SK-N-SH treated with all-trans-retinoic acid at 6 μM for 48 hours (cell line): Measurements from ENCODE around the gene UBLCP1.

ENCODE experiments used
- ATAC-seq: fragments of 200-7000 bp; cut with Tn5 transposase; 3 replicates; pipeline ENCODE4 v1.9.1; 2020; ENCODE audit warnings: mild to moderate bottlenecking, moderate library complexity
- ARNTL ChIP-seq: fragments of 450-650 bp; formaldehyde crosslinking; IDR thresholded peaks from 2 replicates; pipeline ENCODE4 v1.5.0; 2020; ENCODE audit warnings: low read depth, mild to moderate bottlenecking, moderate library complexity, borderline replicate concordance
- BACH2 ChIP-seq: fragments of 250-450 bp; sonication (Bioruptor Pico); IDR thresholded peaks from 2 replicates; pipeline ENCODE4 v1.9.0; 2021; ENCODE audit warnings: mild to moderate bottlenecking, borderline replicate concordance
- CREB5 ChIP-seq: fragments of 250-450 bp; sonication (Bioruptor Pico); IDR thresholded peaks from 2 replicates; pipeline ENCODE4 v1.5.1; 2020; ENCODE audit warnings: low read depth, mild to moderate bottlenecking, moderate library complexity
- CSDC2 ChIP-seq: fragments of 250-450 bp; sonication (Bioruptor Pico); IDR thresholded peaks from 2 replicates; pipeline ENCODE4 v1.5.0; 2020; ENCODE audit warnings: mild to moderate bottlenecking, moderate library complexity
- ESRRG ChIP-seq: fragments of 250-450 bp; sonication (Bioruptor Pico); IDR thresholded peaks from 2 replicates; pipeline ENCODE4 v1.6.1; 2021; ENCODE audit warnings: mild to moderate bottlenecking
- GLIS3 ChIP-seq: fragments of 250-450 bp; sonication (Bioruptor Pico); IDR thresholded peaks from 2 replicates; pipeline ENCODE4 v1.5.0; 2020; ENCODE audit warnings: mild to moderate bottlenecking, moderate library complexity
- ISL1 ChIP-seq: fragments of 250-450 bp; sonication (Bioruptor Pico); IDR thresholded peaks from 2 replicates; pipeline ENCODE4 v2.1.2; 2022; ENCODE audit warnings: mild to moderate bottlenecking, moderate library complexity
- OSR1 ChIP-seq: fragments of 250-450 bp; sonication (Bioruptor Pico); IDR thresholded peaks from 2 replicates; pipeline ENCODE4 v1.8.0; 2022; ENCODE audit warnings: moderate library complexity, mild to moderate bottlenecking, inconsistent platforms
- PATZ1 ChIP-seq: fragments of 250-450 bp; sonication (Bioruptor Pico); IDR thresholded peaks from 2 replicates; pipeline ENCODE4 v1.8.0; 2020; ENCODE audit warnings: mild to moderate bottlenecking, moderate library complexity, borderline replicate concordance
- PPARA ChIP-seq: fragments of 250-450 bp; sonication (Bioruptor Pico); IDR thresholded peaks from 2 replicates; pipeline ENCODE4 v1.5.0; 2020; ENCODE audit warnings: mild to moderate bottlenecking, borderline replicate concordance
- TCF4 ChIP-seq: fragments of 250-450 bp; sonication (Bioruptor Pico); IDR thresholded peaks from 2 replicates; pipeline ENCODE4 v1.8.0; 2021; ENCODE audit warnings: mild to moderate bottlenecking, moderate library complexity, borderline replicate concordance
- TOX ChIP-seq: fragments of 250-450 bp; sonication (Bioruptor Pico); IDR thresholded peaks from 2 replicates; pipeline ENCODE4 v1.8.0; 2021; ENCODE audit warnings: mild to moderate bottlenecking, moderate library complexity, borderline replicate concordance
- TSHZ2 ChIP-seq: fragments of 250-450 bp; sonication (Bioruptor Pico); IDR thresholded peaks from 2 replicates; pipeline ENCODE4 v1.5.0; 2020; ENCODE audit warnings: mild to moderate bottlenecking, moderate library complexity
- ZC3H10 ChIP-seq: fragments of 250-450 bp; sonication (Bioruptor Pico); IDR thresholded peaks from 2 replicates; pipeline ENCODE4 v1.5.1; 2021; ENCODE audit warnings: mild to moderate bottlenecking, moderate library complexity
- ZFP3 ChIP-seq: fragments of 250-450 bp; sonication (Bioruptor Pico); IDR thresholded peaks from 2 replicates; pipeline ENCODE4 v1.5.0; 2020; ENCODE audit warnings: mild to moderate bottlenecking, moderate library complexity
- ZFP30 ChIP-seq: fragments of 450-650 bp; formaldehyde crosslinking; IDR thresholded peaks from 2 replicates; pipeline ENCODE4 v1.5.0; 2022; ENCODE audit warnings: mild to moderate bottlenecking, moderate library complexity
- ZNF565 ChIP-seq: fragments of 450-650 bp; formaldehyde crosslinking; conservative IDR thresholded peaks from 2 replicates; pipeline ENCODE4 v1.5.0; 2020; ENCODE audit warnings: low read depth, mild to moderate bottlenecking, moderate library complexity
- ZNF70 ChIP-seq: fragments of 450-650 bp; formaldehyde crosslinking; IDR thresholded peaks from 2 replicates; pipeline ENCODE4 v1.5.0; 2020; ENCODE audit warnings: mild to moderate bottlenecking, moderate library complexity
- ZNF8 ChIP-seq: fragments of 450-650 bp; formaldehyde crosslinking; IDR thresholded peaks from 2 replicates; pipeline ENCODE4 v1.5.0; 2020; ENCODE audit warnings: mild to moderate bottlenecking, moderate library complexity
- TF ChIP-seq, protein P1 (sequence below): fragments of 250-450 bp; sonication (Bioruptor Pico); IDR thresholded peaks from 2 replicates; pipeline ENCODE4 v1.5.1; 2021; ENCODE audit warnings: mild to moderate bottlenecking, moderate library complexity
- TF ChIP-seq, protein P2 (sequence below): fragments of 250-450 bp; sonication (Bioruptor Pico); IDR thresholded peaks from 2 replicates; pipeline ENCODE4 v1.8.0; 2021; ENCODE audit warnings: low read depth, mild to moderate bottlenecking, moderate library complexity, borderline replicate concordance

Gene UBLCP1

DNA sequence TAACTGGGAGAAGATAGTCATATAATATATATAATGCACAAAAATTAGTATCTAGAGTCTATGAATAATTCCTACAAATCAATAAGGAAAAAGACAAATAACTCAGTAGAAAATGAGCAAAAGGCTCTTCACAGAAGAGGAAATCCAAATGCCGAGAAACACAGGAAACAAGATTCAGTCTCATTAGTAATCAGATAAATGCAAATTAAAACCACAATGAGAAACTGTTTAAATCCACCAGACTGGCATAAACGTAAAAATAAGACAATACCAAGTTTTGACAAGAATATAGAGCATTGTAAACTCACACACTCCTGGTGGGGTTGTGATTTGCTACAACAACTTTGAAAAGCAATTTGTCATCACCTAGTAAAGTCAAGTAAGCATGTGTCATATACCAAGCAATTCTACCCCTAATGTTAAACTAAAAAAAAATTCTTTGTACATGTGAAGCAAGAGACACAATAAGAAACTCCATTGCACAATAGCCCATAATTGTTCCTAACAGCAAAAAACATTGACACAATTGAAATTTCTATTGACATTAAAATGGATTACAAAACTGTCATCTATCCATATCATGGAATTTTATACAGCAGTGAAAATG, 21.0 kb upstream of the UBLCP1 start:
- ATAC-seq: no peak

GRCh38 chr5:159242656-159243055, 20.4 kb upstream of the UBLCP1 start:
- no peak for TF ChIP-seq ZC3H10
- TF ChIP-seq GLIS3 (CRISPR knock-in tag): no peak
- no peak for TF ChIP-seq ZNF8
- TF ChIP-seq, protein P1, sequence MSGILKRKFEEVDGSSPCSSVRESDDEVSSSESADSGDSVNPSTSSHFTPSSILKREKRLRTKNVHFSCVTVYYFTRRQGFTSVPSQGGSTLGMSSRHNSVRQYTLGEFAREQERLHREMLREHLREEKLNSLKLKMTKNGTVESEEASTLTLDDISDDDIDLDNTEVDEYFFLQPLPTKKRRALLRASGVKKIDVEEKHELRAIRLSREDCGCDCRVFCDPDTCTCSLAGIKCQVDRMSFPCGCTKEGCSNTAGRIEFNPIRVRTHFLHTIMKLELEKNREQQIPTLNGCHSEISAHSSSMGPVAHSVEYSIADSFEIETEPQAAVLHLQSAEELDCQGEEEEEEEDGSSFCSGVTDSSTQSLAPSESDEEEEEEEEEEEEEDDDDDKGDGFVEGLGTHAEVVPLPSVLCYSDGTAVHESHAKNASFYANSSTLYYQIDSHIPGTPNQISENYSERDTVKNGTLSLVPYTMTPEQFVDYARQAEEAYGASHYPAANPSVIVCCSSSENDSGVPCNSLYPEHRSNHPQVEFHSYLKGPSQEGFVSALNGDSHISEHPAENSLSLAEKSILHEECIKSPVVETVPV: no peak
- no peak for TF ChIP-seq TOX (CRISPR knock-in tag)
- TF ChIP-seq CSDC2 (CRISPR knock-in tag): no peak
- TF ChIP-seq ZFP3 (CRISPR knock-in tag): no peak
- TF ChIP-seq ESRRG (CRISPR knock-in tag): no peak
- no peak for TF ChIP-seq PATZ1
- TF ChIP-seq ISL1 (CRISPR knock-in tag): no peak
- no peak for ATAC-seq

More for the DNA sequence above, 21.0 kb upstream of the UBLCP1 start:
- TF ChIP-seq CREB5 (CRISPR knock-in tag) (no peak), BACH2 (no peak), ZNF8 (no peak), PPARA (CRISPR knock-in tag) (no peak), OSR1 (CRISPR knock-in tag) (no peak), ISL1 (CRISPR knock-in tag) (no peak), ZNF70 (CRISPR knock-in tag) (no peak), GLIS3 (CRISPR knock-in tag) (no peak), PATZ1 (no peak), TOX (CRISPR knock-in tag) (no peak), ZFP30 (CRISPR knock-in tag) (no peak), TCF4 (CRISPR knock-in tag) (no peak), ZNF565 (CRISPR knock-in tag) (no peak), ARNTL (CRISPR knock-in tag) (no peak), ZFP3 (CRISPR knock-in tag) (no peak), TSHZ2 (CRISPR knock-in tag) (no peak), ZC3H10 (no peak)
- TF ChIP-seq, protein P2, sequence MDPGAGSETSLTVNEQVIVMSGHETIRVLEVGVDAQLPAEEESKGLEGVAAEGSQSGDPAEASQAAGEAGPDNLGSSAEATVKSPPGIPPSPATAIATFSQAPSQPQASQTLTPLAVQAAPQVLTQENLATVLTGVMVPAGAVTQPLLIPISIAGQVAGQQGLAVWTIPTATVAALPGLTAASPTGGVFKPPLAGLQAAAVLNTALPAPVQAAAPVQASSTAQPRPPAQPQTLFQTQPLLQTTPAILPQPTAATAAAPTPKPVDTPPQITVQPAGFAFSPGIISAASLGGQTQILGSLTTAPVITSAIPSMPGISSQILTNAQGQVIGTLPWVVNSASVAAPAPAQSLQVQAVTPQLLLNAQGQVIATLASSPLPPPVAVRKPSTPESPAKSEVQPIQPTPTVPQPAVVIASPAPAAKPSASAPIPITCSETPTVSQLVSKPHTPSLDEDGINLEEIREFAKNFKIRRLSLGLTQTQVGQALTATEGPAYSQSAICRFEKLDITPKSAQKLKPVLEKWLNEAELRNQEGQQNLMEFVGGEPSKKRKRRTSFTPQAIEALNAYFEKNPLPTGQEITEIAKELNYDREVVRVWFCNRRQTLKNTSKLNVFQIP: no peak
- TF ChIP-seq, protein P1: no peak
